ENCODE data around the gene DEPDC5.

GRCh38 chr22:31848411-31848810, 94.6 kb downstream of the DEPDC5 start:
- no peak for TF ChIP-seq POLR2AphosphoS5 (IDR thresholded peaks at IDR 0.05; ENCODE audit: low read depth, low read length)
- no peak for TF ChIP-seq REST (IDR thresholded peaks at IDR 0.05; ENCODE audit: insufficient read depth in 1 of 2, low read depth in 2 of 2, low read length in 2 of 2)
- TF ChIP-seq SIN3A (IDR thresholded peaks at IDR 0.05; ENCODE audit: borderline replicate concordance, insufficient read depth, low read length) = no peak
- TF ChIP-seq TAF1 (IDR thresholded peaks at IDR 0.05; ENCODE audit: borderline replicate concordance, insufficient read depth, low read length) = no peak
